ENCODE data around the gene ZFR. TPM values are rescaled to one million over a fixed set of nuclear protein-coding genes. Genes with fewer than 3 reads are reported as not detected.

Gene ZFR
- polyA plus RNA-seq, 1 of the 3 experiments (the other 2 are of a cell fraction): 24.6 TPM

DNA sequence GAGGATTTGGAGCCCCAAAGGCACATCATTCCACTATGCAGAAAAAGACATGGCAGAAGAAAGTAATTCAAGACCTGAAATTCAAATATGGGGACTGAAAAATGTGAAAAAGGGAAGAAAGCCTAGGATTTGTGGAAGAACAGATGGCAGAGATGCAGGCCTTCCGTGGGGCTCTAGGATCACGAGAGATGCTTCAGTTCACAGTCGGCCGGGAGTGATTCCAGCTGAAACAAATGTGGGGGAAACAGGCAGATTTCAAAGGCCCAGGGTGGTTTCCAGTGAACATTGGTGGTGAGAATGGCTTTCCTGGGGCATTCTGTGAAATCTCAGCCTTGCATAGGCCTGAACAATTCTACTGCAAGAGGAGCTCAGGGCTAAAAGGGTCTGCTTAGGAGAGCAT lies 34.6 kb upstream of the ZFR start:
- no peaks in the 10 kb centered on the region for H3K79me2 ChIP-seq (ENCODE audit: insufficient read depth)
- H3K36me3 ChIP-seq (replicated peaks in 1 of 2; ENCODE audit: control insufficient read depth in 1 of 2, insufficient read depth in 2 of 2, low read length in 1 of 2): no peaks in the 10 kb centered on the region
- DNase-seq: no peak
- no peaks in the 10 kb centered on the region for H3K9me3 ChIP-seq
- H4K20me1 ChIP-seq (ENCODE audit: insufficient read depth): no peaks in the 10 kb centered on the region
- CTCF ChIA-PET: interaction anchor here (1.3 to 2.4 kb wide), 2 partner anchors 10 to 111 kb away, joined by 6 to 13 read pairs; no protein-coding TSS in a partner anchor
- no peaks in the 10 kb centered on the region for H3K4me1 ChIP-seq (ENCODE audit: control insufficient read depth in 1 of 2, insufficient read depth in 2 of 2, low read depth in 1 of 2, low read length in 1 of 2)
- POLR2A ChIA-PET: no interaction called here
- H3K9ac ChIP-seq: no peak overlapping the region
- H3K4me2 ChIP-seq: no peak overlapping the region
- H3K9me2 ChIP-seq: no peaks in the 10 kb centered on the region
- TF ChIP-seq RFX5 (IDR thresholded peaks at IDR 0.05; ENCODE audit: low read length) (no peak), GABPA (IDR thresholded peaks at IDR 0.05; ENCODE audit: low read depth) (no peak), EP300 (IDR thresholded peaks at IDR 0.05; ENCODE audit: borderline replicate concordance in 1 of 2, low read depth in 1 of 2, low read length in 1 of 2) (no peak), YY1 (IDR thresholded peaks at IDR 0.05; ENCODE audit: low read depth) (no peak), MXI1 (IDR thresholded peaks at IDR 0.05; ENCODE audit: low read depth, low read length) (no peak), NRF1 (IDR thresholded peaks at IDR 0.05; ENCODE audit: low read depth, low read length) (no peak)
- 77% methylated on average over 4 of the region's 4 CpGs for WGBS (ENCODE audit: low lambda C conversion rate)
- H3K27ac ChIP-seq (ENCODE audit: low read depth in 2 of 2, low read length in 1 of 2): no peak overlapping the region
- no peak overlapping the region for H3K4me3 ChIP-seq (ENCODE audit: low read depth in 2 of 2, low read length in 1 of 2)
- H3F3A ChIP-seq (replicated peaks; ENCODE audit: insufficient read depth): no peaks in the 10 kb centered on the region
- H2AFZ ChIP-seq (ENCODE audit: low read depth): no peak overlapping the region
- no peaks in the 10 kb centered on the region; the same call in 1 of the 2 replicates for H3K27me3 ChIP-seq (ENCODE audit: insufficient read depth)

DNA sequence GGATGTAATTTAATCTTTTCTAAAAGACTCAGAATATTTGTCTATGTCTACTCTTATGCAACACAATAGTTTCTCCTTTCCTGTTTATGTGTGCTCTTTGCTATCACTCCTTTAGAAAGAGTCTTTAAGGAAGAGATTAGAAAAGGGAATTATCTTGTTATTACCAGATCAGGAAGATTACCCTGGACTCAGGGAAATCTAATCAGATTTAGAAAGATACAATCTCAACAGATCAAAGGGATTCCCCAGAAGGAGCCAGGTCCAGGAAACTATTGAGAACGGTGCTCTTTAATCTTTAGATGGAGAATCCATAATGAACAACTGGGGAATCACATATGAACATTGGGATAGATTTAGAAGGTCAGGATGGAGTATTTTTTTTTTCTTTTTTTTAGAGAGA lies 32.4 kb upstream of the ZFR start:
- Histone ChIP-seq H3K79me2 (ENCODE audit: insufficient read depth) (no peaks in the 10 kb centered on the region), H3K9me2 (no peaks in the 10 kb centered on the region), H3F3A (replicated peaks; ENCODE audit: insufficient read depth) (no peaks in the 10 kb centered on the region), H3K27me3 (ENCODE audit: insufficient read depth) (no peaks in the 10 kb centered on the region; the same call in 1 of the 2 replicates), H4K20me1 (ENCODE audit: insufficient read depth) (no peaks in the 10 kb centered on the region), H3K4me1 (ENCODE audit: control insufficient read depth in 1 of 2, insufficient read depth in 2 of 2, low read depth in 1 of 2, low read length in 1 of 2) (no peaks in the 10 kb centered on the region), H3K9ac (no peak overlapping the region), H3K36me3 (replicated peaks in 1 of 2; ENCODE audit: control insufficient read depth in 1 of 2, insufficient read depth in 2 of 2, low read length in 1 of 2) (no peaks in the 10 kb centered on the region), H3K9me3 (no peaks in the 10 kb centered on the region), H3K4me3 (ENCODE audit: low read depth in 2 of 2, low read length in 1 of 2) (no peak overlapping the region), H3K27ac (ENCODE audit: low read depth in 2 of 2, low read length in 1 of 2) (no peak overlapping the region), H3K4me2 (no peak overlapping the region), H2AFZ (ENCODE audit: low read depth) (no peak overlapping the region)
- CTCF ChIA-PET: interaction anchor here (1.8 kb wide), 1 partner anchor 12 kb away, joined by 11 read pairs; no protein-coding TSS in a partner anchor
- TF ChIP-seq RXRA (IDR thresholded peaks at IDR 0.05; ENCODE audit: borderline replicate concordance, low read depth) (no peak), FOXJ3 (CRISPR knock-in tag; IDR thresholded peaks at IDR 0.05) (no peak)
- DNase-seq: no peak
- 66% methylated on average over 1 of the region's 1 CpG for WGBS (ENCODE audit: low lambda C conversion rate)
- POLR2A ChIA-PET: no interaction called here

DNA sequence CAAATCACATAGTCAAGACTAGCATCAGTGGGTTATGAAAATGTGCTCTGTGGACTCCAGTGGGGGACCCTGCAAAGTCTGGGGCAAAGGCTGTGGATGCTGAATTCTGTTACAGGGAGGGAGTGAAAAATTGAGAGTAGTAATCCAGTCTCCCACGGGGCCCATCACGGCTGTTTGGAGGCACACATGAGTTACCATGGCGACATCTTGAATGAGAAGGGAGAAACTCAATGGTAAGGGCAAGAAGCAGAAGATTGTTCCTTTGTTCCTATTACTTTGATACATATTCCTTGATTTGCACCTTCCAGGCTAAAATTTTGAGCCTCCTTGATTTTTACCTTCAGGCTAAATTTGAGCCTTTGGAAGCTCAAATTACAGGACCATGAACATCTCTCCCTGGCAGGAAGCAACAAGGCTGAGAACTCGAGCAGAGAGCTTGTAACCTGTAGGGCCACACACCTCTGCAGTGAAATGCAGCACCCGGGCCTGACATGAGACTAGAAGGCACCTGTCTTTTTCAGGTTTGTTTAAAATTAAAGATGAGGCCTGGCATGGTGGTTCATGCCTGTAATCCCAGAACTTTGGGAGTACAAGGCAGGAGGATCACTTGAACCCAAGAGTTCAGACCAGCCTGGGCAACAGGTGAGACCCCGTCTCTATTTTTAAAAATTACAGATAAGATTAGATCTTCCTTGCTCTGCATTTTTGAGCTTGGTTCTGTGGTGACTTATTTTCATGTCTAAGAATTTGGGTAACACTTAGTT lies 31.0 kb upstream of the ZFR start:
- no peak overlapping the region for H3K9ac ChIP-seq
- no peak overlapping the region for H3K4me2 ChIP-seq
- ChIA-PET POLR2A (no interaction called here), CTCF (interaction anchor here (1.4 to 3.6 kb wide), 4 partner anchors 10 to 243 kb away, joined by 3 to 20 read pairs (median 6); no protein-coding TSS in a partner anchor)
- H3K4me3 ChIP-seq (ENCODE audit: low read depth in 2 of 2, low read length in 1 of 2): no peak overlapping the region
- H3K36me3 ChIP-seq (replicated peaks in 1 of 2; ENCODE audit: control insufficient read depth in 1 of 2, insufficient read depth in 2 of 2, low read length in 1 of 2): no peaks in the 10 kb centered on the region
- WGBS (ENCODE audit: low lambda C conversion rate): 73% methylated on average over 6 of the region's 6 CpGs
- no peaks in the 10 kb centered on the region for H4K20me1 ChIP-seq (ENCODE audit: insufficient read depth)
- H3K79me2 ChIP-seq (ENCODE audit: insufficient read depth): no peaks in the 10 kb centered on the region
- no peaks in the 10 kb centered on the region for H3K4me1 ChIP-seq (ENCODE audit: control insufficient read depth in 1 of 2, insufficient read depth in 2 of 2, low read depth in 1 of 2, low read length in 1 of 2)
- no peak overlapping the region for H3K27ac ChIP-seq (ENCODE audit: low read depth in 2 of 2, low read length in 1 of 2)
- H2AFZ ChIP-seq (ENCODE audit: low read depth): no peak overlapping the region
- H3K27me3 ChIP-seq (ENCODE audit: insufficient read depth): no peaks in the 10 kb centered on the region; the same call in 1 of the 2 replicates
- no peak for DNase-seq
- no peaks in the 10 kb centered on the region for H3K9me2 ChIP-seq
- H3K9me3 ChIP-seq: no peaks in the 10 kb centered on the region
- no peaks in the 10 kb centered on the region for H3F3A ChIP-seq (replicated peaks; ENCODE audit: insufficient read depth)
- no peak for TF ChIP-seq RFX5 (IDR thresholded peaks at IDR 0.05; ENCODE audit: low read length)
- no peak for TF ChIP-seq MEF2A (IDR thresholded peaks at IDR 0.05; ENCODE audit: borderline replicate concordance, low read depth)
- TF ChIP-seq NFIC (IDR thresholded peaks at IDR 0.05; ENCODE audit: borderline replicate concordance): no peak
- TF ChIP-seq, protein P1, sequence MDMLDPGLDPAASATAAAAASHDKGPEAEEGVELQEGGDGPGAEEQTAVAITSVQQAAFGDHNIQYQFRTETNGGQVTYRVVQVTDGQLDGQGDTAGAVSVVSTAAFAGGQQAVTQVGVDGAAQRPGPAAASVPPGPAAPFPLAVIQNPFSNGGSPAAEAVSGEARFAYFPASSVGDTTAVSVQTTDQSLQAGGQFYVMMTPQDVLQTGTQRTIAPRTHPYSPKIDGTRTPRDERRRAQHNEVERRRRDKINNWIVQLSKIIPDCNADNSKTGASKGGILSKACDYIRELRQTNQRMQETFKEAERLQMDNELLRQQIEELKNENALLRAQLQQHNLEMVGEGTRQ (IDR thresholded peaks at IDR 0.05; ENCODE audit: borderline replicate concordance, low read depth, low read length): no peak
- TF ChIP-seq, protein P2, sequence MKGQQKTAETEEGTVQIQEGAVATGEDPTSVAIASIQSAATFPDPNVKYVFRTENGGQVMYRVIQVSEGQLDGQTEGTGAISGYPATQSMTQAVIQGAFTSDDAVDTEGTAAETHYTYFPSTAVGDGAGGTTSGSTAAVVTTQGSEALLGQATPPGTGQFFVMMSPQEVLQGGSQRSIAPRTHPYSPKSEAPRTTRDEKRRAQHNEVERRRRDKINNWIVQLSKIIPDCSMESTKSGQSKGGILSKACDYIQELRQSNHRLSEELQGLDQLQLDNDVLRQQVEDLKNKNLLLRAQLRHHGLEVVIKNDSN (IDR thresholded peaks at IDR 0.05; ENCODE audit: borderline replicate concordance, low read depth): no peak
- TF ChIP-seq, protein P3, sequence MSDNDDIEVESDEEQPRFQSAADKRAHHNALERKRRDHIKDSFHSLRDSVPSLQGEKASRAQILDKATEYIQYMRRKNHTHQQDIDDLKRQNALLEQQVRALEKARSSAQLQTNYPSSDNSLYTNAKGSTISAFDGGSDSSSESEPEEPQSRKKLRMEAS (IDR thresholded peaks at IDR 0.05; ENCODE audit: low read depth): no peak
- no peak for TF ChIP-seq SIN3A (IDR thresholded peaks at IDR 0.05; ENCODE audit: borderline replicate concordance, low read depth, low read length)
- no peak for TF ChIP-seq GATA2 (CRISPR knock-in tag; IDR thresholded peaks at IDR 0.05)
- no peak for TF ChIP-seq MXI1 (IDR thresholded peaks at IDR 0.05; ENCODE audit: low read depth, low read length)
- TF ChIP-seq TEAD4 (IDR thresholded peaks at IDR 0.05; ENCODE audit: borderline replicate concordance, insufficient read depth): no peak
- no peak for TF ChIP-seq EZH2phosphoT487 (IDR thresholded peaks at IDR 0.05; ENCODE audit: borderline replicate concordance, low read depth)
- no peak for TF ChIP-seq RCOR1 (IDR thresholded peaks at IDR 0.05; ENCODE audit: low read length)
